ENCODE data around the gene CFAP45. TPM values are rescaled to one million over a fixed set of nuclear protein-coding genes. Genes with fewer than 3 reads are reported as not detected.

Gene CFAP45
- total and polyA plus RNA-seq, 9 of the 15 experiments (the other 6 are each of a cell fraction or from before 2014, with no cell fraction given): 0.65 to 2.4 (median 1.5) TPM

DNA sequence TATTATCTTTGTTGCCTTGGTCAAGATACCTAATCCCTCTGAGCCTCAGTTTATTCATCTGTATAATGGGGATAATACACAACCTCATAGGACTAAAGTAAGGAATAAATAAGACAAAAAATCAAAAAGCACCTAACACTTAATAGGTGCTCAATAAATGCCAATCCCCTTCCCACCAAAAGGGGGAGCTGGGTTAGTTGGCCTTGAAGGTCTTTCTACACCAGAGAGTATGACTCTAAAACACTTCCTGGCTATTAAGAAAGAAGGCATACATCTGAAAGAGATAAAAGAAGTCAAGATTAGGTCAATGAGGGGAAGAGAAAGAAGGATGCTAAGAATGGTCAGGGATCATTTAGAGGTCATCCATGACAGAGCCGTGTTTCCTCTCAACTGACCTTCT lies 48.6 kb downstream of the CFAP45 start (continued):
- TF ChIP-seq, protein P1, sequence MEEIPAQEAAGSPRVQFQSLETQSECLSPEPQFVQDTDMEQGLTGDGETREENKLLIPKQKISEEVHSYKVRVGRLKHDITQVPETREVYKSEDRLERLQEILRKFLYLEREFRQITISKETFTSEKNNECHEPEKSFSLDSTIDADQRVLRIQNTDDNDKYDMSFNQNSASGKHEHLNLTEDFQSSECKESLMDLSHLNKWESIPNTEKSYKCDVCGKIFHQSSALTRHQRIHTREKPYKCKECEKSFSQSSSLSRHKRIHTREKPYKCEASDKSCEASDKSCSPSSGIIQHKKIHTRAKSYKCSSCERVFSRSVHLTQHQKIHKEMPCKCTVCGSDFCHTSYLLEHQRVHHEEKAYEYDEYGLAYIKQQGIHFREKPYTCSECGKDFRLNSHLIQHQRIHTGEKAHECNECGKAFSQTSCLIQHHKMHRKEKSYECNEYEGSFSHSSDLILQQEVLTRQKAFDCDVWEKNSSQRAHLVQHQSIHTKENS (CRISPR knock-in tag; IDR thresholded peaks at IDR 0.05): no peak
- TF ChIP-seq ZNF780A (CRISPR knock-in tag; IDR thresholded peaks at IDR 0.05) (no peak), RBM14 (IDR thresholded peaks at IDR 0.05; ENCODE audit: borderline replicate concordance, insufficient read depth, low read depth, low read length) (no peak), ZNF431 (CRISPR knock-in tag; IDR thresholded peaks at IDR 0.05) (no peak), NFIC (IDR thresholded peaks at IDR 0.05) (no peak)

DNA sequence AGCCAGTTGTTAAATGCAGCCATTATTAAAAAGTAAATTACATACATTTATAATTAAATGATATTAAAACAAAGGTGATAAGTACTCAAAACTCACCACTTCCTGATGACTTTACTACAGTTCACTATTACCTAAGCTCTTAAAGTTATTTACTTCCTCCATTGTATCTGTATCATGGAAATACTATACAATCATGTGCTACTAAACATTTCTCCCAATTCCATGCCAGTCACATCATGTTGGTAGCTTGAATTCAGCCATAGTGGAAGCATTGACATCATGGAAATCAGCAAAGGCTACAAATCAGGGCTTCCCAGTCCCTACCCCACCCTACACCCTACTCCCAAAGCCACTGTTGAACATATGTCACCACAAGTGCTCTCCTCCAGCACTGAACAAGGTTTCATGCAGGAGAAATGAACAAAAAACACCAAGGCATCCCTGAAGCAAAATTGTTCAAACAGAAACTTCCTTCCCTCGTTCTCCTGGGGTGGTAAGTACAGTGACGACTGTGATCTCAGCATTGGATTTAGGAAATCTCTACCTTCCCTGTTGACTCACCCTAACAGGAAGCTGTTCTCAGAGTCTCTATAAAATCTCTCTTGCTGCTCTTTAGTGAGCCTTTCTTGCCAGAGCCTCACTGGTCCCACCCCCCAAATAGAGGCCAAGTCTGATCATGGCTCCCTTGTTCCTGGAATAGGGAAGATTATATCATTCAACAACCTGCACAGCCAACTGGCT lies 50.2 kb downstream of the CFAP45 start:
- no peak for DNase-seq (ENCODE audit: extremely low read depth in 1 of 4, low spot score in 3 of 4)
- H3K36me3 ChIP-seq (ENCODE audit: control insufficient read depth, insufficient read depth, low read length): no peaks in the 10 kb centered on the region
- no peaks in the 10 kb centered on the region for H3K9me3 ChIP-seq (replicated peaks; ENCODE audit: control insufficient read depth, insufficient read depth, low read depth, low read length)
- 0% methylated on average over 2 of the region's 2 CpGs for WGBS (ENCODE audit: insufficient coverage, low coverage, missing lambda C conversion rate)
- H3K4me2 ChIP-seq (ENCODE audit: insufficient read depth, low read length): no peak overlapping the region
- no peak overlapping the region for H3K27ac ChIP-seq (ENCODE audit: extremely low read depth, low read depth, low read length)
- no peaks in the 10 kb centered on the region for H4K20me1 ChIP-seq (replicated peaks; ENCODE audit: control insufficient read depth, insufficient read depth, low read length)
- ChIA-PET POLR2A (no interaction called here), CTCF (ENCODE audit: low intra/inter-chr PET ratio) (no interaction called here)
- H2AFZ ChIP-seq (ENCODE audit: low read depth, low read length): no peak overlapping the region
- no peak overlapping the region for H3K4me3 ChIP-seq
- ATAC-seq: no peak
- H3K9ac ChIP-seq (ENCODE audit: insufficient read depth in 1 of 2, low read depth in 2 of 2, low read length in 2 of 2): no peak overlapping the region
- BruUV-seq (replicated peaks): no TSS peak
- FAIRE-seq: no peak
- peaks cover 9 to 23% of the 10 kb centered on the region in 2 experiments; a peak in 3 of 5 replicates for H3K27me3 ChIP-seq (ENCODE audit: control insufficient read depth in 2 of 2, insufficient read depth in 2 of 2, low read length in 2 of 2)
- H3K4me1 ChIP-seq (replicated peaks in 1 of 2; ENCODE audit: control insufficient read depth in 2 of 2, insufficient read depth in 2 of 2, low read length in 2 of 2): peaks cover 0 to 9% of the 10 kb centered on the region in 2 experiments; a peak in 2 of 5 replicates
- H3K9me1 ChIP-seq (ENCODE audit: control insufficient read depth, insufficient read depth, low read length): peaks cover 3% of the 10 kb centered on the region
- in situ Hi-C loops (cut with MboI): no loop called here
- intact Hi-C loops (cut with micrococcal nuclease): no loop called here
- no peaks in the 10 kb centered on the region for H3K79me2 ChIP-seq (ENCODE audit: control insufficient read depth, insufficient read depth, low read length)
- TF ChIP-seq CHCHD3 (CRISPR knock-in tag; IDR thresholded peaks at IDR 0.05) (no peak), SIN3B (IDR thresholded peaks at IDR 0.05; ENCODE audit: low read depth) (no peak), ZNF217 (CRISPR knock-in tag; IDR thresholded peaks at IDR 0.05) (no peak), USF2 (CRISPR knock-in tag; IDR thresholded peaks at IDR 0.05) (no peak), ZBTB33 (CRISPR knock-in tag; IDR thresholded peaks at IDR 0.05) (no peak), SREBF2 (CRISPR knock-in tag; IDR thresholded peaks at IDR 0.05) (no peak), ZNF174 (CRISPR knock-in tag; IDR thresholded peaks at IDR 0.05) (no peak), ZZZ3 (IDR thresholded peaks at IDR 0.05) (no peak)

All from K562 (cell line).